GM23338 (cell line): ENCODE data around the gene CIZ1. TPM values are rescaled to one million over a fixed set of nuclear protein-coding genes. Genes with fewer than 3 reads are reported as not detected.

ENCODE experiments used
- ATAC-seq: fragments of 200-7000 bp; cut with Tn5 transposase; 3 replicates; pipeline ENCODE4 v1.9.1; 2020
- DNase-seq: peaks from one replicate; pipeline ENCODE4 v3.0.0-alpha.2; 2015; ENCODE audit warnings: low spot score
- H2AFZ ChIP-seq: fragments of 200-600 bp; sonication (generic); 2 replicates; pipeline ENCODE4 v1.8.0; 2016; ENCODE audit warnings: antibody characterized with exemption, mild to moderate bottlenecking, moderate library complexity
- H3F3A ChIP-seq: fragments of 200-600 bp; sonication (generic); replicated peaks from 2 replicates; pipeline ENCODE4 v1.8.0; 2017; ENCODE audit warnings: antibody characterized with exemption, mixed run types, low read depth
- H3K27ac ChIP-seq: fragments of 200-600 bp; sonication (generic); 2 replicates; pipeline ENCODE4 v1.6.1; 2016; ENCODE audit warnings: low read depth
- H3K27me3 ChIP-seq: fragments of 200-600 bp; sonication (generic); 2 replicates; pipeline ENCODE4 v1.8.0; 2016; ENCODE audit warnings: mild to moderate bottlenecking, mixed run types, moderate library complexity; ENCODE audit not compliant: insufficient read depth
- H3K36me3 ChIP-seq: fragments of 200-600 bp; sonication (generic); 2 replicates; pipeline ENCODE4 v1.8.0; 2016; ENCODE audit warnings: mild to moderate bottlenecking; ENCODE audit not compliant: insufficient read depth
- H3K4me1 ChIP-seq: fragments of 200-600 bp; sonication (generic); 2 replicates; pipeline ENCODE4 v1.8.0; 2016; ENCODE audit warnings: mild to moderate bottlenecking, moderate library complexity; ENCODE audit not compliant: insufficient read depth
- H3K4me2 ChIP-seq: fragments of 200-600 bp; sonication (generic); 2 replicates; pipeline ENCODE4 v1.7.1; 2017; ENCODE audit warnings: mixed run types
- H3K4me3 ChIP-seq: fragments of 200-600 bp; sonication (generic); 2 replicates; pipeline ENCODE4 v1.6.1; 2016; ENCODE audit warnings: mixed run types
- H3K79me2 ChIP-seq: fragments of 200-600 bp; sonication (generic); replicated peaks from 2 replicates; pipeline ENCODE4 v1.8.0; 2017; ENCODE audit warnings: mild to moderate bottlenecking; ENCODE audit not compliant: insufficient read depth
- H3K9me2 ChIP-seq: fragments of 200-600 bp; sonication (generic); 2 replicates; pipeline ENCODE4 v1.8.0; 2017; ENCODE audit not compliant: insufficient read depth
- H4K20me1 ChIP-seq: fragments of 200-600 bp; sonication (generic); replicated peaks from 2 replicates; pipeline ENCODE4 v1.8.0; 2017; ENCODE audit warnings: mild to moderate bottlenecking; ENCODE audit not compliant: insufficient read depth
- H3K27ac Mint-ChIP-seq: 2 replicates; pipeline ENCODE4 v1.8.0; 2020; ENCODE audit warnings: inconsistent platforms, mild to moderate bottlenecking, moderate library complexity, mixed read lengths
- H3K27me3 Mint-ChIP-seq: 3 replicates; pipeline ENCODE4 v1.8.0; 2022; ENCODE audit warnings: low read depth, mild to moderate bottlenecking, moderate library complexity, mixed read lengths, inconsistent platforms; ENCODE audit not compliant: insufficient read depth, poor library complexity
- H3K36me3 Mint-ChIP-seq: 3 replicates; pipeline ENCODE4 v1.8.0; 2021; ENCODE audit warnings: low read depth, mild to moderate bottlenecking, inconsistent platforms, moderate library complexity, mixed read lengths
- H3K4me1 Mint-ChIP-seq: 3 replicates; pipeline ENCODE4 v1.8.0; 2020; ENCODE audit warnings: mild to moderate bottlenecking, inconsistent platforms, mixed read lengths
- H3K4me3 Mint-ChIP-seq: 3 replicates; pipeline ENCODE4 v1.8.0; 2021; ENCODE audit warnings: moderate library complexity, mild to moderate bottlenecking, inconsistent platforms, mixed read lengths
- H3K9me3 Mint-ChIP-seq: 3 replicates; pipeline ENCODE4 v1.8.0; 2020; ENCODE audit warnings: moderate library complexity, mild to moderate bottlenecking, inconsistent platforms, mixed read lengths
- CREB1 ChIP-seq: fragments of 250-450 bp; sonication (Bioruptor Pico); IDR thresholded peaks from 2 replicates; pipeline ENCODE4 v1.5.0; 2020; ENCODE audit warnings: low read depth, mild to moderate bottlenecking, moderate library complexity
- CTCF ChIP-seq, 2 experiments: fragments of 200-600 bp in 1 of 2; sonication (generic) in 1 of 2; conservative IDR thresholded peaks; 2 replicates each; pipeline versions ENCODE4 v1.5.1 to v1.6.1; 2016 to 2017; ENCODE audit warnings: antibody characterized with exemption in 2 of 2, low read depth in 2 of 2, mild to moderate bottlenecking in 2 of 2, moderate library complexity in 1 of 2
- ETS1 ChIP-seq: IDR thresholded peaks from 2 replicates; pipeline ENCODE4 v1.6.1; 2016; ENCODE audit warnings: antibody characterized with exemption
- EZH2 ChIP-seq: fragments of 200-600 bp; sonication (generic); IDR thresholded peaks from one replicate; pipeline ENCODE4 v1.8.0; 2017; ENCODE audit warnings: antibody characterized with exemption, mild to moderate bottlenecking, low read depth; ENCODE audit not compliant: unreplicated experiment
- EZH2phosphoT487 ChIP-seq: fragments of 200-600 bp; sonication (generic); IDR thresholded peaks from one replicate; pipeline ENCODE4 v1.8.1; 2018; ENCODE audit warnings: antibody characterized with exemption; ENCODE audit not compliant: unreplicated experiment
- JUNB ChIP-seq: IDR thresholded peaks from one replicate; pipeline ENCODE4 v1.6.1; 2016; ENCODE audit warnings: antibody characterized with exemption; ENCODE audit not compliant: unreplicated experiment
- NANOG ChIP-seq: IDR thresholded peaks from 2 replicates; pipeline ENCODE4 v1.6.1; 2016; ENCODE audit warnings: antibody characterized with exemption, borderline replicate concordance
- POLR2AphosphoS5 ChIP-seq: IDR thresholded peaks from 2 replicates; pipeline ENCODE4 v1.6.1; 2016; ENCODE audit warnings: antibody characterized with exemption, low read depth
- REST ChIP-seq: IDR thresholded peaks from one replicate; pipeline ENCODE4 v1.6.1; 2018; ENCODE audit warnings: antibody characterized with exemption; ENCODE audit not compliant: unreplicated experiment
- STAT1 ChIP-seq: IDR thresholded peaks from one replicate; pipeline ENCODE4 v1.6.1; 2016; ENCODE audit warnings: antibody characterized with exemption; ENCODE audit not compliant: unreplicated experiment
- ZNF114 ChIP-seq: fragments of 250-450 bp; sonication (Bioruptor Pico); IDR thresholded peaks from 2 replicates; pipeline ENCODE4 v1.5.0; 2020; ENCODE audit warnings: mild to moderate bottlenecking, moderate library complexity
- polyA plus RNA-seq: library from polyadenylated mRNA; unstranded; fragments of >200 nt; fragmentation: Nextera tagmentation; extraction: Ambion mirVana; gene quantifications from 2 replicates; pipeline ENCODE4 v1.2.1, GENCODE V29; 2016
- total RNA-seq: library from RNA; depleted of rRNA; stranded (reverse); fragments of >200 nt; shearing (Covaris generic); gene quantifications from 2 replicates; pipeline ENCODE4 v1.2.3, GENCODE V29; 2014

Gene CIZ1
- total and polyA plus RNA-seq, 2 experiments from 2014 or later, result 49.6 to 61.4 TPM

GRCh38 chr9:128203024-128203706, 11.8 kb upstream of the CIZ1 start, which contains the start of gene DNM1:
TSS of gene DNM1 (plus strand) at chr9:128203379. CDS start at chr9:128203471, 92 bp downstream.
- H3K4me3 Mint-ChIP-seq, result peak within 1 kb of the TSS; percentile 88
- H3K36me3 Mint-ChIP-seq, result no peaks in the 10 kb centered on the region; the same call in 2 of the 3 replicates
- H3K36me3 ChIP-seq, result no peaks in the 10 kb centered on the region
- peaks cover 9% of the 10 kb centered on the region; the same call in 1 of the 2 replicates for H3K4me1 ChIP-seq
- peaks cover 9% of the 10 kb centered on the region for H3F3A ChIP-seq
- H3K27me3 ChIP-seq, result no peaks in the 10 kb centered on the region
- H2AFZ ChIP-seq, result peak within 1 kb of the TSS; percentile 98
- peak within 1 kb of the TSS; percentile 90 for H3K27ac Mint-ChIP-seq
- 0 out of 2 replicates have a peak, but pooled peaks cover 3% of the 10 kb centered on the region for H4K20me1 ChIP-seq
- TF ChIP-seq CTCF (conservative IDR thresholded peaks at IDR 0.05; ENCODE audit: low read depth in 2 of 2) (peak; percentile 49 to 78), POLR2AphosphoS5 (peak; percentile 66), REST (no peak), ETS1 (peak; percentile 46; the same call in 1 of the 2 replicates)
- H3K4me2 ChIP-seq, result peak within 1 kb of the TSS; percentile 96
- no peaks in the 10 kb centered on the region; the same call in 2 of the 3 replicates for H3K9me3 Mint-ChIP-seq
- no peak within 1 kb of the TSS for H3K27ac ChIP-seq
- 0 out of 2 replicates have a peak, but pooled peaks cover 4% of the 10 kb centered on the region for H3K79me2 ChIP-seq
- peak; percentile 77 for DNase-seq
- H3K4me3 ChIP-seq, result peak within 1 kb of the TSS; percentile 90
- ATAC-seq, result peak; percentile 78
- peaks cover 32% of the 10 kb centered on the region for H3K4me1 Mint-ChIP-seq
- peaks cover 12% of the 10 kb centered on the region for H3K27me3 Mint-ChIP-seq
- H3K9me2 ChIP-seq, result no peaks in the 10 kb centered on the region

GRCh38 chr9:128202648-128203023, 11.3 kb upstream of the CIZ1 start:
- Histone ChIP-seq H2AFZ (peak overlapping the region; percentile 98; the same call in 1 of the 2 replicates), H3K36me3 (no peaks in the 10 kb centered on the region), H3K79me2 (0 out of 2 replicates have a peak, but pooled peaks cover 4% of the 10 kb centered on the region), H3K4me2 (peak overlapping the region; percentile 96), H4K20me1 (0 out of 2 replicates have a peak, but pooled peaks cover 3% of the 10 kb centered on the region), H3K27ac (no peak overlapping the region), H3K4me1 (peaks cover 9% of the 10 kb centered on the region; the same call in 1 of the 2 replicates), H3K4me3 (peak overlapping the region; percentile 90), H3K27me3 (no peaks in the 10 kb centered on the region), H3K9me2 (no peaks in the 10 kb centered on the region), H3F3A (peaks cover 9% of the 10 kb centered on the region)
- H3K4me1 Mint-ChIP-seq, result peaks cover 32% of the 10 kb centered on the region
- H3K36me3 Mint-ChIP-seq, result no peaks in the 10 kb centered on the region; the same call in 2 of the 3 replicates
- DNase-seq, result no peak
- H3K4me3 Mint-ChIP-seq, result peak overlapping the region; percentile 79
- ATAC-seq, result no peak
- peaks cover 12% of the 10 kb centered on the region for H3K27me3 Mint-ChIP-seq
- H3K9me3 Mint-ChIP-seq, result no peaks in the 10 kb centered on the region; the same call in 2 of the 3 replicates
- H3K27ac Mint-ChIP-seq, result peak overlapping the region; percentile 90; the same call in 1 of the 2 replicates
- TF ChIP-seq EZH2phosphoT487 (no peak), ZNF114 (CRISPR knock-in tag) (no peak), JUNB (no peak), REST (no peak), NANOG (no peak), ETS1 (no peak), CREB1 (CRISPR knock-in tag) (no peak), EZH2 (no peak), STAT1 (no peak)
